CD4-positive, alpha-beta memory T cell (primary cell): Measurements from ENCODE around the gene MAPK11. TPM values are rescaled to one million over a fixed set of nuclear protein-coding genes. Genes with fewer than 3 reads are reported as not detected.

ENCODE experiments used
- CTCF ChIA-PET: fragments of 350-600 bp; sonication (Branson Sonifier 250); formaldehyde crosslinking; loops from one replicate; lab custom pipeline; 2021; ENCODE audit warnings: inconsistent platforms; ENCODE audit not compliant: partially characterized antibody; lab: Charles Lee
- POLR2A ChIA-PET: fragments of 350-600 bp; sonication (Branson Sonifier 250); formaldehyde crosslinking; loops from one replicate; lab custom pipeline; 2021; ENCODE audit not compliant: partially characterized antibody; lab: Charles Lee
- DNase-seq, 5 donors: peaks; one replicate each; pipeline versions ENCODE4 v3.0.0 to v3.0.0-alpha.2; 2020 to 2022; ENCODE audit warnings: mixed read lengths in 1 of 5
- H3K27ac ChIP-seq: one replicate; pipeline ENCODE4 v1.7.0; 2013; ENCODE audit warnings: low read depth, low read length
- H3K27me3 ChIP-seq: 2 replicates; pipeline ENCODE4 v1.7.0; 2013; ENCODE audit warnings: mild to moderate bottlenecking, low read length, moderate library complexity; ENCODE audit not compliant: insufficient read depth
- H3K36me3 ChIP-seq: 2 replicates; pipeline ENCODE4 v1.7.0; 2013; ENCODE audit warnings: mild to moderate bottlenecking, low read length, moderate library complexity; ENCODE audit not compliant: insufficient read depth
- H3K4me1 ChIP-seq: 2 replicates; pipeline ENCODE4 v1.7.0; 2013; ENCODE audit warnings: mild to moderate bottlenecking, low read length, moderate library complexity; ENCODE audit not compliant: insufficient read depth
- H3K4me3 ChIP-seq, 2 donors: one replicate each; pipeline ENCODE4 v1.7.0; 2013; ENCODE audit warnings: low read length in 2 of 2, mild to moderate bottlenecking in 1 of 2
- H3K9me3 ChIP-seq, 2 donors: one replicate each; pipeline ENCODE4 v1.7.0; 2013; ENCODE audit warnings: low read length in 2 of 2, control low read depth in 1 of 2; ENCODE audit not compliant: control insufficient read depth in 1 of 2
- H3K27ac Mint-ChIP-seq, 7 donors: one replicate each; pipeline ENCODE4 v1.8.0; 2020 to 2021; ENCODE audit warnings: mixed read lengths in 7 of 7, mild to moderate bottlenecking in 6 of 7, inconsistent platforms in 3 of 7, moderate library complexity in 3 of 7
- H3K27me3 Mint-ChIP-seq, 2 donors: one replicate each; pipeline ENCODE4 v1.8.0; 2020 to 2021; ENCODE audit warnings: mixed read lengths in 2 of 2
- H3K36me3 Mint-ChIP-seq, 2 donors: one replicate each; pipeline ENCODE4 v1.8.0; 2020 to 2021; ENCODE audit warnings: mixed read lengths in 2 of 2, inconsistent platforms in 1 of 2, mild to moderate bottlenecking in 1 of 2
- H3K4me1 Mint-ChIP-seq, 4 donors: one replicate each; pipeline ENCODE4 v1.8.0; 2020 to 2021; ENCODE audit warnings: mixed read lengths in 4 of 4, mild to moderate bottlenecking in 1 of 4
- H3K4me3 Mint-ChIP-seq, 8 donors: one replicate each; pipeline ENCODE4 v1.8.0; 2020 to 2021; ENCODE audit warnings: mixed read lengths in 8 of 8, mild to moderate bottlenecking in 7 of 8, moderate library complexity in 6 of 8, inconsistent platforms in 3 of 8
- H3K9me3 Mint-ChIP-seq, 8 donors: one replicate each; pipeline ENCODE4 v1.8.0; 2020 to 2021; ENCODE audit warnings: mixed read lengths in 8 of 8, mild to moderate bottlenecking in 5 of 8, inconsistent platforms in 3 of 8, moderate library complexity in 1 of 8
- intact Hi-C: fragments of 100-400 bp; cut with micrococcal nuclease; formaldehyde crosslinking; loops from one replicate; pipeline ENCODE4 v1.15.1; 2023
- polyA plus RNA-seq, 2 donors: library from polyadenylated mRNA; unstranded; fragments of 300-500 nt; fragmentation: Illumina TruSeq; gene quantifications; one replicate each; pipeline ENCODE4 v1.2.3, GENCODE V29; 2021
- total RNA-seq, 2 experiments: library from RNA; stranded (reverse); gene quantifications; one replicate each; pipeline ENCODE4 v1.2.3, GENCODE V29; 2021

MAPK11 gene
- total and polyA plus RNA-seq, 4 experiments from 2014 or later: 0.10 to 1.7 (median 1.1) TPM

- CTCF ChIA-PET: no interaction called here
- H3K4me3 ChIP-seq: no peak overlapping the region
- no peak overlapping the region for H3K4me3 Mint-ChIP-seq
- H3K36me3 Mint-ChIP-seq: no peaks in the 10 kb centered on the region
- intact Hi-C loops: no loop called here
- H3K27me3 ChIP-seq: peaks cover 2% of the 10 kb centered on the region
- H3K27me3 Mint-ChIP-seq: no peaks in the 10 kb centered on the region
- no peaks in the 10 kb centered on the region for H3K9me3 Mint-ChIP-seq
- no peak overlapping the region for H3K27ac Mint-ChIP-seq
- no peaks in the 10 kb centered on the region for H3K36me3 ChIP-seq
- no peaks in the 10 kb centered on the region for H3K9me3 ChIP-seq
- no peaks in the 10 kb centered on the region for H3K4me1 Mint-ChIP-seq
- no peak for DNase-seq
- POLR2A ChIA-PET: no interaction called here
- no peaks in the 10 kb centered on the region for H3K4me1 ChIP-seq
- H3K27ac ChIP-seq: no peak overlapping the region
Observed at GRCh38 chr22:50286275-50286674, 16.1 kb upstream of the MAPK11 start.

GRCh38 chr22:50285568-50286229 is 15.5 kb upstream of the MAPK11 start:
- no peaks in the 10 kb centered on the region for H3K4me1 ChIP-seq
- H3K4me1 Mint-ChIP-seq: no peaks in the 10 kb centered on the region
- ChIA-PET POLR2A (no interaction called here), CTCF (no interaction called here)
- H3K27ac ChIP-seq: no peak overlapping the region
- H3K9me3 ChIP-seq: no peaks in the 10 kb centered on the region
- H3K4me3 ChIP-seq: no peak overlapping the region
- no peaks in the 10 kb centered on the region for H3K9me3 Mint-ChIP-seq
- no peaks in the 10 kb centered on the region for H3K27me3 ChIP-seq
- H3K27me3 Mint-ChIP-seq: no peaks in the 10 kb centered on the region
- no peak overlapping the region for H3K27ac Mint-ChIP-seq
- intact Hi-C loops: no loop called here
- no peak overlapping the region for H3K4me3 Mint-ChIP-seq
- no peaks in the 10 kb centered on the region for H3K36me3 ChIP-seq
- H3K36me3 Mint-ChIP-seq: no peaks in the 10 kb centered on the region
- no peak for DNase-seq

DNA sequence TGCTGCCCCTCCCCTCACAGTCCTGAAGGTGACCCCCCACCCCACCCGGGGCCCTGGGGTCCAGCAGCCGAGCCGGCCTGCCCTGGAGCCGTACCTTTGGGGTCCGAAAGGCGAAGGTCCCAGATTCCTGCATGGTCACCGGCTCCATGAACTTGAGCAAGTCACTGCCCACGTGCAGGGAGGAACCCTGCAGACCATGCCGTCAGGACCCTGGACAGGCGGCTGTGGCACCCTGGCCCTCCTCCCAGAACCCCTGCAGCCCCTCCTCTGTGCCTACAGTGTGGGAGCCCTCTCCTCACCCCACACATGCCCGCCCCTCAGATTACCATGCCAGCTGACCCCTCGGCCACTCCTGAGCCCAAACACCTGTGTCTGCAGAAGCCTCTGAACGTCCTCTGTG is 14.3 kb upstream of the MAPK11 start:
- no peaks in the 10 kb centered on the region for H3K36me3 ChIP-seq
- H3K27ac Mint-ChIP-seq: no peak overlapping the region
- no peak overlapping the region for H3K4me3 Mint-ChIP-seq

DNA sequence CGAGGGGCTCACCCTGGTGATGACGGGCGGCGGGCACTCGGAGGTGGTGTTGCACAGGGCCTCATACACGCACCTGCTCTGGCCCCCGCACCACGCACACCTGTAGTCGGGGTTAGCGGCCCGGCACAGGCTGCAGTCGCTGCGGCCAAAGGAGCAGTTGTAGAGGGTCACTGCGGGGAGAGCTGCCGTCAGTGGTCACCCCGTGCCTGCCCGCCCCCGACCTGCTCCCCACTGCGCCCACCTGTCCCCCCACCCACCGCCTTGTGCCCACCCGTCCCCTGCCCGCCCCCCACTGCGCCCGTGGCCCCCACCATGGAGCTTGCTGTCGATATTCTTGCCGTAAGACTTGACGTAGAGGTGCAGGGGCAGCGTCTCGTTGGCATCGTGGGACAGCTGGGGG is 13.6 kb upstream of the MAPK11 start:
- Histone ChIP-seq H3K36me3 (no peaks in the 10 kb centered on the region), H3K9me3 (no peaks in the 10 kb centered on the region), H3K4me1 (no peaks in the 10 kb centered on the region), H3K27ac (no peak overlapping the region), H3K27me3 (no peaks in the 10 kb centered on the region), H3K4me3 (no peak overlapping the region)
- no peaks in the 10 kb centered on the region for H3K9me3 Mint-ChIP-seq
- ChIA-PET POLR2A (no interaction called here), CTCF (no interaction called here)
- no peak overlapping the region for H3K27ac Mint-ChIP-seq
- no peaks in the 10 kb centered on the region for H3K36me3 Mint-ChIP-seq
- intact Hi-C loops: no loop called here
- H3K4me1 Mint-ChIP-seq: no peaks in the 10 kb centered on the region
- no peaks in the 10 kb centered on the region for H3K27me3 Mint-ChIP-seq
- no peak for DNase-seq
- no peak overlapping the region for H3K4me3 Mint-ChIP-seq

More for the DNA sequence above, 14.3 kb upstream of the MAPK11 start:
- no peak overlapping the region for H3K27ac ChIP-seq
- ChIA-PET POLR2A (no interaction called here), CTCF (no interaction called here)
- Mint-ChIP-seq H3K27me3 (no peaks in the 10 kb centered on the region), H3K9me3 (no peaks in the 10 kb centered on the region), H3K36me3 (no peaks in the 10 kb centered on the region), H3K4me1 (no peaks in the 10 kb centered on the region)
- no peaks in the 10 kb centered on the region for H3K27me3 ChIP-seq
- H3K9me3 ChIP-seq: no peaks in the 10 kb centered on the region
- H3K4me1 ChIP-seq: no peaks in the 10 kb centered on the region
- DNase-seq: no peak
- intact Hi-C loops: no loop called here
- H3K4me3 ChIP-seq: no peak overlapping the region

DNA sequence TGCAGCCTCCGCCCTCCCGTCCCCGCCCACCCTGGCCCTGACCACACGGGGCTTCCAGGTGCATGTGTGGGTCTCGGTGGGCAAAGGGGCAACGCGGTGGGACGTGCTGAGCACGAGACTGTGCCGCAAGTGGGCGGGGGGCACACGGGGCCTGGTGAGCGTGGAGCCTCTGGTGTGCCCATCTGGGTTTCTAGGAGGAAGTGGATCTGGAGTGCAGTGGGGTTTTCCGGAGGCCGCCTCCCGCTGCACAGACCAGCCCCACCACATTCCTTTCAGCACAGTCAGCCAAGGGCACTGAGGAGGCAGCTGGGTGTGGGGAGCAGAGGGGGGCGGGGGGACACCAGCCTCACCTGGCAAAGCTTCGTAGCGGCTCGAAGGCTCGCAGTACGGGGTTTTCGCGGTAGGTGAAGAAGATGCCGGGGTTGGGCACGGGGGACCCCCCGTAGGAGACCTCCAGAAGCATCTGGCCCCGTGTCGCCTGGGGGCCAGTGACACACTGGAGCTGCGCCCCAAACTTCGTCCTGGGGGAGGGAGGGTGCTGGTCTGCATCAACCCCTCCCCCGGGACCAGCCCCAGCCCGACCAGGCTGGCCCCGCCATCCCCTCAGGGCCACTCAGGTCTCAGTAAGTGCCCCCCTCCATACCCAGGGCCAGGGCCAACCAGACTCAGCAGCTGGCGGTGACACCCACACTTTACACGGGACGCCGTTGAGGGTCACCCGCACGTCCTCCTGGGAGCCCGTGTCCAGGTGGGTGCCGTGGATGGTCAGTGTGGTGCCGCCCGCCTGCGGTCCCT is 12.4 kb upstream of the MAPK11 start:
- no peaks in the 10 kb centered on the region for H3K4me1 ChIP-seq
- no peaks in the 10 kb centered on the region for H3K36me3 ChIP-seq
- DNase-seq: no peak
- H3K4me3 ChIP-seq: no peak overlapping the region
- no peaks in the 10 kb centered on the region for H3K27me3 Mint-ChIP-seq
- no peaks in the 10 kb centered on the region for H3K36me3 Mint-ChIP-seq
- no peak overlapping the region for H3K27ac Mint-ChIP-seq
- no peak overlapping the region for H3K4me3 Mint-ChIP-seq
- ChIA-PET CTCF (no interaction called here), POLR2A (no interaction called here)
- H3K27ac ChIP-seq: no peak overlapping the region
- no peaks in the 10 kb centered on the region for H3K9me3 ChIP-seq
- H3K4me1 Mint-ChIP-seq: no peaks in the 10 kb centered on the region
- no peaks in the 10 kb centered on the region for H3K9me3 Mint-ChIP-seq
- no peaks in the 10 kb centered on the region for H3K27me3 ChIP-seq
- intact Hi-C loops: no loop called here

DNA sequence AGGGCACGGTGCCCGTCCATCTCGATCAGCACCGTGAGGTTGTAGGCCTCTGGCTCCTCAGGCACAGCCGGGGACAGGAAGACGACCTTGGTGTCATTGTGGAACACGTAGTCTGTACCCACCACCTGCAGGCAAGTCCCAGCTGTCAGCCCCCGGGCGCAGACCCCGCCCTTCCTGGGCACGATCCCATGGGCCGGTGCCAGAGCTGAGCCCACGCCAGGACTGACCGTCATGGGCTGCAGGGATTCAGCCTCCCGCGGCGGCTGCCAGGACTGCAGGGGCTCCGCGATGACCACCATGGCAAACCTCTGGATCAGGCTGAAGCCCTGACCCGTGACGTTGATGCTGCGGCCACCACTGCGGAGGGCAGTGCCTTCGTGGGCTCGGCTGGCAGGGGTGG is 11.8 kb upstream of the MAPK11 start:
- no peak overlapping the region for H3K27ac Mint-ChIP-seq

GRCh38 chr22:50281384-50281760 is 11.2 kb upstream of the MAPK11 start:
- Mint-ChIP-seq H3K27ac (no peak overlapping the region), H3K36me3 (no peaks in the 10 kb centered on the region), H3K4me3 (no peak overlapping the region), H3K4me1 (no peaks in the 10 kb centered on the region), H3K9me3 (no peaks in the 10 kb centered on the region), H3K27me3 (no peaks in the 10 kb centered on the region)
- POLR2A ChIA-PET: no interaction called here
- Histone ChIP-seq H3K27me3 (no peaks in the 10 kb centered on the region), H3K4me3 (no peak overlapping the region), H3K27ac (no peak overlapping the region), H3K4me1 (no peaks in the 10 kb centered on the region), H3K9me3 (no peaks in the 10 kb centered on the region), H3K36me3 (no peaks in the 10 kb centered on the region)
- intact Hi-C loops: no loop called here
- no peak for DNase-seq
- CTCF ChIA-PET: no interaction called here

More for the DNA sequence above, 11.8 kb upstream of the MAPK11 start:
- H3K36me3 ChIP-seq: no peaks in the 10 kb centered on the region
- no peaks in the 10 kb centered on the region for H3K9me3 ChIP-seq
- Mint-ChIP-seq H3K4me3 (no peak overlapping the region), H3K9me3 (no peaks in the 10 kb centered on the region), H3K4me1 (no peaks in the 10 kb centered on the region), H3K27me3 (no peaks in the 10 kb centered on the region), H3K36me3 (no peaks in the 10 kb centered on the region)
- no peak overlapping the region for H3K4me3 ChIP-seq
- H3K4me1 ChIP-seq: no peaks in the 10 kb centered on the region
- ChIA-PET POLR2A (no interaction called here), CTCF (no interaction called here)
- no peak for DNase-seq
- intact Hi-C loops: no loop called here
- no peaks in the 10 kb centered on the region for H3K27me3 ChIP-seq
- no peak overlapping the region for H3K27ac ChIP-seq
